K562 (cell line): ENCODE measurements around the gene RBM15. TPM values are rescaled to one million over a fixed set of nuclear protein-coding genes. Genes with fewer than 3 reads are reported as not detected.

Experiments
- ATAC-seq: fragments of 200-7000 bp; cut with Tn5 transposase; 3 replicates; pipeline ENCODE4 v1.9.1; 2020; ENCODE audit warnings: moderate library complexity
- BruUV-seq: library from RNA; stranded (reverse); fragments of 400-500 nt; replicated peaks from 2 replicates; lab custom pipeline; 2021; lab: Mats Ljungman, UMichigan
- CTCF ChIA-PET: fragments of 300-600 bp; formaldehyde crosslinking; extraction: SDS; loops from one replicate; lab custom pipeline; 2021; ENCODE audit warnings: low intra/inter-chr PET ratio; lab: Yijun Ruan, JAX
- POLR2A ChIA-PET: fragments of 300-600, 350-650 bp; sonication (Branson Sonifier 250); formaldehyde crosslinking; extraction: SDS; loops from one replicate; lab custom pipeline; 2021; ENCODE audit warnings: antibody characterized with exemption, inconsistent platforms; lab: Yijun Ruan, JAX
- DNase-seq, 4 experiments: peaks; one replicate each; pipeline versions ENCODE4 v3.0.0 to v3.0.0-alpha.2; 2011 to 2018; ENCODE audit warnings: low spot score in 3 of 4, mixed read lengths in 3 of 4; ENCODE audit errors: extremely low read depth in 1 of 4
- FAIRE-seq: peaks from 2 replicates; lab custom pipeline; 2011; peaks lifted over from hg19 to GRCh38; lab: Jason Lieb, UNC
- H2AFZ ChIP-seq: 2 replicates; pipeline ENCODE4 v1.6.0; 2011; ENCODE audit warnings: low read depth, low read length, control low read depth, inconsistent platforms
- H3K27ac ChIP-seq: fragments of 200-600 bp; 3 replicates; pipeline ENCODE4 v1.8.0; 2011; ENCODE audit warnings: low read depth, mild to moderate bottlenecking, control low read depth, inconsistent platforms, low read length, moderate library complexity, mixed read lengths; ENCODE audit errors: extremely low read depth
- H3K27me3 ChIP-seq, 2 experiments: fragments of 300-600 bp in 1 of 2; 2 replicates in 1 of 2; 3 replicates in 1 of 2; pipeline versions ENCODE4 v1.6.0 to v1.8.0; 2011; ENCODE audit warnings: inconsistent platforms in 2 of 2, low read length in 2 of 2, mild to moderate bottlenecking in 1 of 2, mixed read lengths in 1 of 2, moderate library complexity in 1 of 2; ENCODE audit not compliant: control insufficient read depth in 2 of 2, insufficient read depth in 2 of 2
- H3K36me3 ChIP-seq: fragments of 300-600 bp; 3 replicates; pipeline ENCODE4 v1.8.0; 2011; ENCODE audit warnings: mild to moderate bottlenecking, low read length, inconsistent platforms; ENCODE audit not compliant: control insufficient read depth, insufficient read depth
- H3K4me1 ChIP-seq, 2 experiments: fragments of 200-600 bp in 1 of 2; replicated peaks in 1 of 2; 2 replicates in 1 of 2; 3 replicates in 1 of 2; pipeline versions ENCODE4 v1.5.1 to v1.8.0; 2011; ENCODE audit warnings: inconsistent platforms in 2 of 2, low read length in 2 of 2, mild to moderate bottlenecking in 1 of 2, mixed read lengths in 1 of 2, moderate library complexity in 1 of 2; ENCODE audit not compliant: control insufficient read depth in 2 of 2, insufficient read depth in 2 of 2
- H3K4me2 ChIP-seq: 2 replicates; pipeline ENCODE4 v1.6.1; 2011; ENCODE audit warnings: low read length, control low read depth, inconsistent platforms, mixed read lengths; ENCODE audit not compliant: insufficient read depth
- H3K4me3 ChIP-seq: fragments of 200-600 bp; sonication (generic), shearing (Covaris generic); 2 replicates; pipeline ENCODE4 v1.5.1; 2016; ENCODE audit warnings: control low read depth, inconsistent platforms
- H3K79me2 ChIP-seq: fragments of 200-600 bp; 3 replicates; pipeline ENCODE4 v1.8.0; 2011; ENCODE audit warnings: low read length, inconsistent platforms; ENCODE audit not compliant: control insufficient read depth, insufficient read depth
- H3K9ac ChIP-seq, 2 experiments: 2 replicates each; pipeline versions ENCODE4 v1.6.0 to v1.6.1; 2011; ENCODE audit warnings: low read depth in 2 of 2, low read length in 2 of 2, control low read depth in 1 of 2, inconsistent platforms in 1 of 2, mild to moderate bottlenecking in 1 of 2, mixed read lengths in 1 of 2; ENCODE audit not compliant: insufficient read depth in 1 of 2
- H3K9me1 ChIP-seq: one replicate; pipeline ENCODE4 v1.6.0; 2011; ENCODE audit warnings: inconsistent platforms, mild to moderate bottlenecking, low read length, moderate library complexity; ENCODE audit not compliant: control insufficient read depth, insufficient read depth
- H3K9me3 ChIP-seq: replicated peaks from 2 replicates; pipeline ENCODE4 v1.5.1; 2011; ENCODE audit warnings: low read depth, low read length, inconsistent platforms; ENCODE audit not compliant: control insufficient read depth, insufficient read depth
- H4K20me1 ChIP-seq: replicated peaks from 2 replicates; pipeline ENCODE4 v1.6.1; 2011; ENCODE audit warnings: low read length, inconsistent platforms, mixed read lengths; ENCODE audit not compliant: control insufficient read depth, insufficient read depth
- ATF1 ChIP-seq, 2 experiments: fragments of 450-650 bp in 1 of 2; IDR thresholded peaks; 2 replicates each; pipeline ENCODE4 v1.6.1; 2016; ENCODE audit warnings: missing compliant biosample characterization in 1 of 2, missing genetic modification characterization in 1 of 2
- ETS1 ChIP-seq: conservative IDR thresholded peaks from 2 replicates; pipeline ENCODE4 v1.6.1; 2011; ENCODE audit warnings: low read depth, mild to moderate bottlenecking, low read length; ENCODE audit not compliant: control insufficient read depth
- GATAD2B ChIP-seq: fragments of 450-650 bp; IDR thresholded peaks from 2 replicates; pipeline ENCODE4 v1.6.1; 2017; ENCODE audit warnings: mild to moderate bottlenecking, borderline replicate concordance
- WGBS: fragments of 100-300 bp; shearing (Covaris generic); methylation state at CpG from one replicate; pipeline ENCODE4 v1.1.6; 2016; ENCODE audit warnings: low coverage, mixed read lengths; ENCODE audit not compliant: insufficient coverage; ENCODE audit errors: missing lambda C conversion rate; 5-methylcytosine and 5-hydroxymethylcytosine counted together
- in situ Hi-C: fragments of 300-500 bp; cut with MboI; formaldehyde crosslinking; loops from 4 replicates; pipeline ENCODE4 v1.15.0; 2018; ENCODE audit warnings: inconsistent platforms, mixed read lengths
- intact Hi-C: fragments of 100-400 bp; cut with micrococcal nuclease; formaldehyde crosslinking; loops from 2 replicates; pipeline ENCODE4 v1.14.2; 2022
- polyA plus RNA-seq, 8 experiments: library from polyadenylated mRNA; depleted of rRNA in 4 of 8; stranded (reverse) in 5 of 8; unstranded in 3 of 8; fragments of >200 nt; fragmentation: Nextera tagmentation in 2 of 8; fragmentation: Illumina TruSeq in 1 of 8; extraction: Ambion mirVana in 2 of 8; extraction: Trizol in 1 of 8; gene quantifications; 2 replicates each; pipeline versions ENCODE4 v1.2.1 to v1.2.3, GENCODE V29; 2011 to 2014; ENCODE audit warnings: inconsistent platforms in 1 of 8, missing spikeins in 1 of 8
- total RNA-seq, 7 experiments: library from RNA; depleted of rRNA in 6 of 7; stranded (reverse); fragments of >200 nt in 6 of 7; fragmentation: Illumina TruSeq in 2 of 7; extraction: Trizol in 2 of 7; gene quantifications; 2 replicates each; pipeline versions ENCODE4 v1.2.1 to v1.2.3, GENCODE V29; 2011 to 2021; ENCODE audit warnings: low replicate concordance in 1 of 7

RBM15 gene
- total and polyA plus RNA-seq, 9 of the 15 experiments (the other 6 are each of a cell fraction or from before 2014, with no cell fraction given), result 2.4 to 63.4 (median 28.2) TPM

- TF ChIP-seq ETS1 (no peak), ATF1 (CRISPR knock-in tag; IDR thresholded peaks at IDR 0.05) (no peak), ATF1 (tag; IDR thresholded peaks at IDR 0.05) (no peak)
- TF ChIP-seq, all 486 proteins: peak for 0
Measured at GRCh38 chr1:110375490-110375889, 36.3 kb downstream of the RBM15 start (continued).

DNA sequence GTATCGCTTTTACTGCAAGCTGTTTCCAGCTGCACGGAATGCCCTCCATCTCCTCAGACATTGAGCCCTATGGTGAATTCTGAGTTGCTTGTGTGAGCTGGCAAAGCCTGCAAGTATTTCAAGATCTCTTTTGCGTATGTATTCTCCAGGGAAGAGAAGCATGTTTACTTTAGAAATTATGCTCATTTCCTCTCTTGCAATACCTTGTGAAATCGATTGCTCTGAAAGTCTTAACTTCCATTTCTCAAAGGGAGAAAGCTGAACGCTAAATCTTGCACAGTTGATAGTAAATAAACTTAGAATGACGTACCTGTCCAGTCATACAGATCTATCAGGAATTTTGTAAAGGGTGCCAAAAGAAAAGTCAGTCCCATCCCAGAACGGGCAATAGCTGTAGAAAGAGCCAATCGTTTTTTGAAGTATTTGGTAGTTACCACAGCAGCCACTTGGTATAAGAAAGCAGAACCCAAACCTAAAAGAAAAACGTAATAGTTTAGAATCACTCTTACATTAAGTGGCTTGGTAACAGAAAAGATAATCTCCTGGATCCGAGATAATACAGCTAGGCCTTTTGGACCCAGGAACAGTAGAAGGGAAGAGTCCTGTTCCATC is 41.6 kb downstream of the RBM15 start:
- Histone ChIP-seq H3K4me2 (no peak overlapping the region), H3K4me3 (no peak overlapping the region), H3K27ac (no peak overlapping the region), H4K20me1 (no peaks in the 10 kb centered on the region), H2AFZ (no peak overlapping the region), H3K4me1 (no peaks in the 10 kb centered on the region), H3K36me3 (peaks cover 64% of the 10 kb centered on the region), H3K9me1 (no peaks in the 10 kb centered on the region), H3K27me3 (no peaks in the 10 kb centered on the region), H3K9me3 (no peaks in the 10 kb centered on the region), H3K9ac (no peak overlapping the region), H3K79me2 (no peaks in the 10 kb centered on the region)
- 85% methylated on average over 9 of the region's 10 CpGs for WGBS
- intact Hi-C loops (no loop called here), in situ Hi-C loops (no loop called here)
- ChIA-PET POLR2A (interaction anchor here (0.7 to 3.9 kb wide), 3 partner anchors 8 to 42 kb away, joined by 3 to 13 read pairs (median 6); partner anchors contain the start of gene RBM15), CTCF (no interaction called here)
- FAIRE-seq, result no peak
- no peak for ATAC-seq
- no TSS peak for BruUV-seq
- TF ChIP-seq GATAD2B, result no peak
- no peak for DNase-seq
